HEK293T (cell line): ENCODE results near the gene LIN7B.

Experiments
- FOXA1 ChIP-seq: fragments of 450-650 bp; IDR thresholded peaks from 2 replicates; pipeline ENCODE4 v1.6.1; 2016; ENCODE audit warnings: mild to moderate bottlenecking
- FOXK2 ChIP-seq: fragments of 450-650 bp; IDR thresholded peaks from 2 replicates; pipeline ENCODE4 v1.6.1; 2016; ENCODE audit warnings: mild to moderate bottlenecking
- FOXM1 ChIP-seq: fragments of 450-650 bp; IDR thresholded peaks from 2 replicates; pipeline ENCODE4 v1.6.1; 2017; ENCODE audit warnings: mild to moderate bottlenecking, borderline replicate concordance
- HDGF ChIP-seq: fragments of 450-650 bp; IDR thresholded peaks from 2 replicates; pipeline ENCODE4 v1.6.1; 2017; ENCODE audit warnings: antibody characterized with exemption, borderline replicate concordance
- SP1 ChIP-seq: fragments of 450-650 bp; IDR thresholded peaks from 2 replicates; pipeline ENCODE4 v1.6.1; 2017

DNA sequence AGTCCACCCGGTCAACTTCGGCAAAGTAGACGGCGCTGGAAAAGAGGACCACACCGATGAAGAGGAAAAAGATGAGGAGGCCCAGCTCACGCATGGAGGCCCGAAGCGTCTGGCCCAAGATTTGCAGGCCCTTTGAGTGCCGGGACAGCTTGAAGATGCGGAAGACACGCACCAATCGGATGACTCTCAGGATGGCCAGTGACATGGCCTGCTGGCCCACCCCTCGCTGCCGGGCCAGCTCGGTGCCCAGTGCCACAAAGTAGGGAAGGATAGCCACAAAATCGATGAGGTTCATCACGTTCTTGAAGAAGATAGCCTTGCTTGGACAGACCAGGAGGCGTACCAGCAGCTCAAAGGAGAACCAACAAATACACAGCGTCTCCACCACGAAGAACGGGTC lies 43.8 kb upstream of the LIN7B start:
- TF ChIP-seq HDGF (no peak), FOXM1 (no peak), FOXA1 (no peak), FOXK2 (no peak), SP1 (no peak)
